Karpas-422 (cell line): ENCODE measurements around the gene RABGAP1L. TPM values are rescaled to one million over a fixed set of nuclear protein-coding genes. Genes with fewer than 3 reads are reported as not detected.
"Not testable (repeated sequence)": the region's sequence is repeated elsewhere in the genome, so short reads cannot be mapped to it uniquely, and the experiment has no call there.

Experiments
- DNase-seq: peaks from one replicate; pipeline ENCODE4 v3.0.0-alpha.2; 2015
- H2AFZ ChIP-seq: fragments of 200-600 bp; sonication (generic); 2 replicates; pipeline ENCODE4 v1.6.1; 2014; ENCODE audit warnings: antibody characterized with exemption, low read length, mixed read lengths
- H3K27ac ChIP-seq: fragments of 200-600 bp; sonication (generic); 2 replicates; pipeline ENCODE4 v1.5.1; 2014; ENCODE audit warnings: mild to moderate bottlenecking, low read length, moderate library complexity
- H3K27me3 ChIP-seq: fragments of 200-600 bp; sonication (generic); 2 replicates; pipeline ENCODE4 v1.6.1; 2014; ENCODE audit warnings: low read length, mixed read lengths
- H3K36me3 ChIP-seq: fragments of 200-600 bp; sonication (generic); 2 replicates; pipeline ENCODE4 v1.6.1; 2014; ENCODE audit warnings: low read length, mixed read lengths; ENCODE audit not compliant: insufficient read depth
- H3K4me1 ChIP-seq: fragments of 200-600 bp; sonication (generic); 2 replicates; pipeline ENCODE4 v1.6.1; 2014; ENCODE audit warnings: mild to moderate bottlenecking, low read length, mixed read lengths
- H3K4me2 ChIP-seq: fragments of 200-600 bp; sonication (generic); 2 replicates; pipeline ENCODE4 v1.6.1; 2014; ENCODE audit warnings: low read length, low read depth, mild to moderate bottlenecking; ENCODE audit not compliant: poor library complexity, severe bottlenecking
- H3K4me3 ChIP-seq: fragments of 200-600 bp; sonication (generic); 2 replicates; pipeline ENCODE4 v1.5.1; 2014; ENCODE audit warnings: mild to moderate bottlenecking, antibody characterized with exemption, low read length, mixed read lengths
- H3K79me2 ChIP-seq: fragments of 200-600 bp; sonication (generic); 2 replicates; pipeline ENCODE4 v1.6.1; 2014; ENCODE audit warnings: mild to moderate bottlenecking, low read length, mixed read lengths
- H3K9ac ChIP-seq: fragments of 200-600 bp; sonication (generic); 2 replicates; pipeline ENCODE4 v1.6.0; 2014; ENCODE audit warnings: low read length
- H3K9me2 ChIP-seq: fragments of 200-600 bp; sonication (generic), shearing (Covaris generic); replicated peaks from 2 replicates; pipeline ENCODE4 v1.6.0; 2014; ENCODE audit warnings: mild to moderate bottlenecking, low read length, moderate library complexity; ENCODE audit not compliant: insufficient read depth
- H3K9me3 ChIP-seq: fragments of 300-700, 200-600 bp; sonication (generic); 2 replicates; pipeline ENCODE4 v1.6.1; 2014; ENCODE audit warnings: low read length, mixed read lengths
- H4K20me1 ChIP-seq: fragments of 200-600 bp; sonication (generic); 2 replicates; pipeline ENCODE4 v1.6.1; 2014; ENCODE audit warnings: mild to moderate bottlenecking, antibody characterized with exemption, low read length, low read depth; ENCODE audit not compliant: insufficient read depth
- total RNA-seq: library from RNA; depleted of rRNA; stranded (reverse); fragments of >200 nt; shearing (Covaris generic); gene quantifications from 2 replicates; pipeline ENCODE4 v1.2.3, GENCODE V29; 2014; ENCODE audit warnings: low replicate concordance; rRNA removed

Gene RABGAP1L
- 28.9 and 39.5 TPM in 2 replicates for total RNA-seq

DNA sequence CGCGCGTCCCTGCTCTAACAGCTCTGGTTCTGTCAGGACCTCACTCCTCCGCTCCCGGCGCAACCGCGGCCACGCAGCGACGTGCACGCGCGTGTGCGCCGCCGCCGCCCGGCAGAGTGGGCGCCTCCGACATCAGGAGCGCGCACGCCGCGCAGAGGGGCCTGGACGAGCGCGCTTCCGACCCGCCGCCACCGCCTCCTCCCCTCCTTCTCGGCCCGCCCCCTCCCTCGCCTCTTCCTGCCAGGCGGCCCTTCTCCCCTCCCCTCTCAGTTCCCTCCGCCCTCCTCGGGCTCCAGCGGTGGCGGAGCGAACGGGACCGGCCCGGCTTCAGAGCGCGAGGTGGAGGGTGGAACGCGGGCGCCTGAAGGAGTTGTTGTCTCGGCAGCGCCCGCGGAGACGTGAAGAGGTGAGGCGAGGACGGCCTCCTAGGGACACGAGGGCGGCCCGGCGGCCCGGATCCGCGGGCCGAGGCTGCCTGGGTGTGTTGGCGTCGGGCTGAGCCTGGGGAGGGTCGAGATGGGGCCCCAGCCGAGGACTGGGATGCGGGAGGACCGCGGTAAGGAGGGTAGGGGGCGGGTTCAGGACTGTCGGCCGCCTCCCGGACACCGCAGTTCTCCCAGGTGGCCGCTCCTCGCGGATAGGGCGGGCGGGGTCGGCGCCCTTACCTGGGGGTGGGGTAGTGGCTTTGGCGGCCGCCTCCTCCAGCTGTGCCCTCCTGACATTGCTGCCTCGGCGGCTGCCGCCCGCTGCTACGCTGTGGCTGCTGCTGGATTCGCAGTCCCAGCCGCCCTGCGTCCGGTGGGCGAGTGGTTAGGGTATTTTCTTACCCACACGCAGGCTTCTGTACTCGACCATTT lies at the start of gene RABGAP1L:
Gene RABGAP1L, plus strand, starts transcription at position 269 of the 857 bp plus-strand sequence.
- Histone ChIP-seq H3K27me3 (no peaks in the 10 kb centered on the region), H3K9ac (peak within 1 kb of the TSS; percentile 86), H3K4me3 (peak within 1 kb of the TSS; percentile 74), H3K4me1 (peaks cover 35% of the 10 kb centered on the region), H3K27ac (no peak within 1 kb of the TSS), H3K4me2 (peak within 1 kb of the TSS; percentile 96), H3K9me3 (no peaks in the 10 kb centered on the region), H2AFZ (peak within 1 kb of the TSS; percentile 99), H3K36me3 (no peaks in the 10 kb centered on the region), H3K79me2 (no peaks in the 10 kb centered on the region), H3K9me2 (no peaks in the 10 kb centered on the region), H4K20me1 (peaks cover 20% of the 10 kb centered on the region)
- DNase-seq: peak; percentile 97

DNA sequence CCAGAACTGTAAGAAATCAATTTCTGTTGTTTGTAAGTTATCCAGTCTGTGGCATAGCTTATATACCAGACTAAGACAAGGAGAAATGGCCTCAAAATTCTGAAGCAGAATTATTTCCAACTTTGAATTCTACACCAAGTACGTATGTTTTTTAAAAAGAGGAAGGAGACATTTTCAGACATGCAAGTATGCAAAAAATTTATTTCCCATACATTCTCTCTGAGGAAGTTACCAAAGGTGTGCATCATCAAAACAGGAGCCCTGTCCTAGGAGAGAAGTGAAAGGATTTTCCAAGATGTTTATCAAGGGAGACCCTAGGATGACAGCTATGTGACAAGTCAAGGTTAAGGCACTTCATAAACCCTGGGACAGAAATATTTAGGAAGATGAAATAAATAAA lies 49.3 kb upstream of the RABGAP1L start:
- Histone ChIP-seq H3K4me1 (peaks cover 7% of the 10 kb centered on the region), H3K27ac (no peak overlapping the region), H3K9ac (no peak overlapping the region), H3K4me2 (no peak overlapping the region), H3K9me3 (no peaks in the 10 kb centered on the region), H3K27me3 (no peaks in the 10 kb centered on the region), H3K79me2 (no peaks in the 10 kb centered on the region), H3K36me3 (no peaks in the 10 kb centered on the region), H2AFZ (no peak overlapping the region), H3K4me3 (no peak overlapping the region), H3K9me2 (no peaks in the 10 kb centered on the region), H4K20me1 (no peaks in the 10 kb centered on the region)
- no peak for DNase-seq

GRCh38 chr1:174112489-174113162 lies 46.7 kb upstream of the RABGAP1L start:
- Histone ChIP-seq H3K4me2 (no peak overlapping the region), H2AFZ (no peak overlapping the region), H4K20me1 (no peaks in the 10 kb centered on the region), H3K36me3 (no peaks in the 10 kb centered on the region), H3K79me2 (no peaks in the 10 kb centered on the region), H3K4me1 (peaks cover 7% of the 10 kb centered on the region), H3K9ac (no peak overlapping the region), H3K9me2 (no peaks in the 10 kb centered on the region), H3K9me3 (no peaks in the 10 kb centered on the region), H3K4me3 (no peak overlapping the region), H3K27ac (no peak overlapping the region), H3K27me3 (no peaks in the 10 kb centered on the region)
- no peak for DNase-seq

DNA sequence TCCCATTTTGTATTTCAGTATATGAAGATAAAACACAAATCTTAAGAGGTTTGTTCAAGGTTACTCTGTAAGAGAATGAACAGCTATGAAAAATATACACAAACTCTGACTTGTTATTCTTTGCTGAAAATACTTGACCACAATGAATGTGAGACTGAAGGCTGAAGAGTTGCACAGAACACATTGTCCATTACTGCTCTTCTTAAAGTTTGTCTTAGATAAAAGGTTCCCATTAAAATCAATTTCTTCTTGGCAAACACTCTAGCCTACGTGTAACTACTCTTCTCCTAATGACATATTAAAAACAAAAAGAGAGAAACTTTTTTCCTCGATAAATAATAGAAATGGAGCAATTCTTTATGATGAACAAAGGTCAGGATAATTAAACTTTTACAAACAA lies 45.2 kb upstream of the RABGAP1L start:
- Histone ChIP-seq H3K36me3 (no peaks in the 10 kb centered on the region), H3K4me3 (no peak overlapping the region), H3K4me1 (peaks cover 7% of the 10 kb centered on the region), H3K4me2 (no peak overlapping the region), H3K9me3 (no peaks in the 10 kb centered on the region), H2AFZ (no peak overlapping the region), H3K79me2 (no peaks in the 10 kb centered on the region), H3K9ac (no peak overlapping the region), H4K20me1 (no peaks in the 10 kb centered on the region), H3K27ac (no peak overlapping the region), H3K27me3 (no peaks in the 10 kb centered on the region), H3K9me2 (no peaks in the 10 kb centered on the region)
- DNase-seq: no peak

DNA sequence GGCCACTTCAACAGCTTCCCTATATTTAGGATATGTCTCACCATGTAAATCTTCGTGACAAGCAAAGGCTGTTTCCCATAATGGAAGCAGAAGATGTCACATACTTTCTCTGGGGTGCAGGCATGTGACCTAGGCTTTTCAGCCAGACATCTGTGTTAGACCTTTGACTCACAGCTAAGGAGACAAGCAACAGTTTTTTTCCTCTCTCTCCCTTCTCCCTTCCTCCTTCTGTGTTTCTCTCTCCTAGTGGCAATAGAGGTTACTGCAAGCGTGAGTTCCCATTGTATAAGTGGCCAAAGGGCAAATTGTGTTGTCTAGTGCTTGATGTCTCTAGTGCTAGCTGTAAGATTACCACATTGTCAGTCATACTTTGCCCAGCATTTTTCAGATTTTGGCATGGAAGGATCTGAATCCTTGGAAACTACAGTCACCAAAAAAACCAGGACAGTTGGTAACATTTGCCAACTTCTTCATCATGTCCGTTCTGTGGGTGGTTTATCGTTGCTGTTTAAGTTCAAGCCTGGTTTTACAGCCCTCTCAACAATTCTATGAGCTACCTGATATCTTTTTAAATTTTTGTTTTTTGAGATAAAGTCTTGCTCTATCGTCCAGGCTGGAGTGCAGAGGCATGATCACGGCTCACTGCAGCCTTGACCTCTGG lies 44.4 kb upstream of the RABGAP1L start:
- DNase-seq: peak; percentile 72
- Histone ChIP-seq H2AFZ (no peak overlapping the region), H3K4me1 (peaks cover 5% of the 10 kb centered on the region), H3K27ac (no peak overlapping the region), H3K9ac (no peak overlapping the region), H3K4me2 (no peak overlapping the region), H4K20me1 (no peaks in the 10 kb centered on the region), H3K4me3 (no peak overlapping the region), H3K27me3 (no peaks in the 10 kb centered on the region), H3K36me3 (no peaks in the 10 kb centered on the region), H3K79me2 (no peaks in the 10 kb centered on the region), H3K9me3 (no peaks in the 10 kb centered on the region), H3K9me2 (no peaks in the 10 kb centered on the region)

DNA sequence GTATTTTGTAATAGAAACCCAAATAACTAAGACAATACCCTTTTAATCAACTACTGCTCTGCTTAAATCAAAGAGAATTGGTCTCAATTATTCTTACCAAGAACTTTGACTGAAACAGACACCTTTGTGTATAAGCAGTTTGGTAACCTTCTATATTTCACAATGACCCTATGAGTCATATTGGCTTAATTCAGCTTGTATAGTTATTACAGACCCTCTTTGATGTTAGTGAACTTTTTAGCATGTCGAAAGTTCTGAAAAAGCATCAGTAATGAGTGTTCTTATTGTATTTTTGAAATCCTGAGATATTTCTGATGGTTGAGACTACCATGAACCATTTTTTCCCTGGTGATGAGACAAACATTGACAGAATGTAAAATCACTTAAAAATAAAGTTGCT lies 43.3 kb upstream of the RABGAP1L start:
- Histone ChIP-seq H3K9me2 (no peaks in the 10 kb centered on the region), H2AFZ (no peak overlapping the region), H3K9ac (no peak overlapping the region), H3K79me2 (no peaks in the 10 kb centered on the region), H3K27me3 (no peaks in the 10 kb centered on the region), H3K4me3 (no peak overlapping the region), H3K4me2 (no peak overlapping the region), H3K27ac (no peak overlapping the region), H3K4me1 (no peaks in the 10 kb centered on the region), H4K20me1 (no peaks in the 10 kb centered on the region), H3K36me3 (no peaks in the 10 kb centered on the region), H3K9me3 (no peaks in the 10 kb centered on the region)
- no peak for DNase-seq

DNA sequence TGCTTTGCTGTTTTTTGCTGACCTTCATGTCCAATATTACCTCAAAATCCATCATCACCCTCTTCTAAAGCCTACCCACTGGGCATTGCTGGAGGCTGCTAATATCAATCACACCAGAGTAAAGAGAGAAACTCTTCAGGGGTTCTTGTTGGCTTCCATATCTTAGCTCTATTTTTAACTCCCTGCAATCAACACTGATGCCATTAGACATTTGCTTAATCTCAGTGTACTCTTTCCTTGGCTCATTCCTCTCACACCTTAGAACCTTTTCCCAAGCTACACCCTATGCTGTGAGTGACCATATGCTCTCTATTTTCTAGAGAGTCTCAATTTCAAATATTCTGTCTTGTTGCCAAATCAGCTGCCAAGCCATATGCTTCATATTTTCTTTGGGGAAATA lies 40.6 kb upstream of the RABGAP1L start:
- DNase-seq: no peak
- H2AFZ ChIP-seq: no peak overlapping the region

GRCh38 chr1:174122318-174122717 lies 37.0 kb upstream of the RABGAP1L start:
- H3K4me1 ChIP-seq, H3K79me2 ChIP-seq, DNase-seq, H3K9me2 ChIP-seq, H3K27ac ChIP-seq, H3K9me3 ChIP-seq, H3K4me3 ChIP-seq, H3K27me3 ChIP-seq, H3K9ac ChIP-seq, H3K36me3 ChIP-seq, H3K4me2 ChIP-seq, H2AFZ ChIP-seq, H4K20me1 ChIP-seq: not testable (repeated sequence)

More for the DNA sequence above, 40.6 kb upstream of the RABGAP1L start:
- no peak overlapping the region for H3K27ac ChIP-seq
- H3K36me3 ChIP-seq: no peaks in the 10 kb centered on the region
- H3K79me2 ChIP-seq: no peaks in the 10 kb centered on the region
- H3K4me3 ChIP-seq: no peak overlapping the region
- H3K4me2 ChIP-seq: no peak overlapping the region
- no peaks in the 10 kb centered on the region for H3K4me1 ChIP-seq
- H3K9me2 ChIP-seq: no peaks in the 10 kb centered on the region
- H3K27me3 ChIP-seq: no peaks in the 10 kb centered on the region
- H4K20me1 ChIP-seq: no peaks in the 10 kb centered on the region
- no peak overlapping the region for H3K9ac ChIP-seq
- no peaks in the 10 kb centered on the region for H3K9me3 ChIP-seq
